Sigmoid colon (tissue), 4 donors: Measurements from ENCODE around the gene PIK3CD.

Experiments
- EP300 ChIP-seq, 4 donors: sonication (generic); formaldehyde crosslinking; IDR thresholded peaks; one replicate each; pipeline ENCODE4 v1.6.1; 2017; ENCODE audit warnings: antibody characterized with exemption in 4 of 4
- POLR2A ChIP-seq, 2 donors: fragments of 450-650 bp; IDR thresholded peaks; one replicate each; pipeline ENCODE4 v1.6.1; 2016; ENCODE audit warnings: antibody characterized with exemption in 2 of 2, mild to moderate bottlenecking in 2 of 2, moderate library complexity in 2 of 2
- POLR2AphosphoS5 ChIP-seq, 4 donors: sonication (generic); formaldehyde crosslinking; IDR thresholded peaks; one replicate each; pipeline ENCODE4 v1.6.1; 2017; ENCODE audit warnings: antibody characterized with exemption in 4 of 4
- TF ChIP-seq, protein P1 (sequence below), 4 experiments: fragments of 450-650 bp in 3 of 4; fragments of 200-600 bp in 1 of 4; IDR thresholded peaks; one replicate each; pipeline ENCODE4 v1.5.1; 2016 to 2019; ENCODE audit warnings: antibody characterized with exemption in 4 of 4, mild to moderate bottlenecking in 3 of 4, moderate library complexity in 2 of 4

DNA sequence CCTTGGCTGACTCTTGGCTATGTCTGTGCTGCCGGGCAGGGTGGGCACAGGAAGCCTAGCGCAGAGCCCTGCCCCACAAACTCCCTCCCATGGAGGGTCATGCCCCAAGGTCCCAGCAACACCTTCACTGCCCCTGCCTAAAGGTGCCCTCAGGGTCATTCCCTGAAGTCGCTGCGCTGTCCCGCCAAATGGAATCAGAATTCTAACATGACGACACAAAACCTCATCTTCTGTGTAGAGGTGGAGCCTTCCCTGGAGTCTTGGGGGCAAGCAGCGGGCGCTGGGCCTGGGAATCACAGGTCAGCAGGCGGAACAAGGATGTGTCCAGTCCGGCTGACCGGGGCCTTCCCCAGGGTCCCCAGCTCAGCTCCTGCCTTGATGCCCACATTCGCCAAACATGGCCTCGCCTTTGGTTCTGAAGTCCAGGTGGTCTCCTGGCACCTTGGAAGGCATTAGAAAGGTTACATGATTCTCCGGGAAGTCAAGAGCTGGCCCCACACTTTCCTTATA, 45.5 kb upstream of the PIK3CD start:
- TF ChIP-seq POLR2AphosphoS5 (IDR thresholded peaks at IDR 0.05) (no peak), POLR2A (IDR thresholded peaks at IDR 0.05) (no peak), EP300 (IDR thresholded peaks at IDR 0.05) (no peak)
- TF ChIP-seq, protein P1, sequence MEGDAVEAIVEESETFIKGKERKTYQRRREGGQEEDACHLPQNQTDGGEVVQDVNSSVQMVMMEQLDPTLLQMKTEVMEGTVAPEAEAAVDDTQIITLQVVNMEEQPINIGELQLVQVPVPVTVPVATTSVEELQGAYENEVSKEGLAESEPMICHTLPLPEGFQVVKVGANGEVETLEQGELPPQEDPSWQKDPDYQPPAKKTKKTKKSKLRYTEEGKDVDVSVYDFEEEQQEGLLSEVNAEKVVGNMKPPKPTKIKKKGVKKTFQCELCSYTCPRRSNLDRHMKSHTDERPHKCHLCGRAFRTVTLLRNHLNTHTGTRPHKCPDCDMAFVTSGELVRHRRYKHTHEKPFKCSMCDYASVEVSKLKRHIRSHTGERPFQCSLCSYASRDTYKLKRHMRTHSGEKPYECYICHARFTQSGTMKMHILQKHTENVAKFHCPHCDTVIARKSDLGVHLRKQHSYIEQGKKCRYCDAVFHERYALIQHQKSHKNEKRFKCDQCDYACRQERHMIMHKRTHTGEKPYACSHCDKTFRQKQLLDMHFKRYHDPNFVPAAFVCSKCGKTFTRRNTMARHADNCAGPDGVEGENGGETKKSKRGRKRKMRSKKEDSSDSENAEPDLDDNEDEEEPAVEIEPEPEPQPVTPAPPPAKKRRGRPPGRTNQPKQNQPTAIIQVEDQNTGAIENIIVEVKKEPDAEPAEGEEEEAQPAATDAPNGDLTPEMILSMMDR (IDR thresholded peaks at IDR 0.05): no peak
